NOMO-1 treated with dmso at 0.1 percent for 144 hours (cell line): ENCODE results near the gene EDA2R.

Source experiments
- DNase-seq: peaks from one replicate; lab custom pipeline; 2025; ENCODE audit not compliant: unreplicated experiment; lab: John Stamatoyannopoulos, UW

The EDA2R gene

GRCh38 chrX:66547847-66548369 lies 91.0 kb downstream of the EDA2R start:
- no peak for DNase-seq
